ENCODE results near the gene BCL2L11.
"Not testable (repeated sequence)": the region's sequence is repeated elsewhere in the genome, so short reads cannot be mapped to it uniquely, and the experiment has no call there.

The BCL2L11 gene, protein sequence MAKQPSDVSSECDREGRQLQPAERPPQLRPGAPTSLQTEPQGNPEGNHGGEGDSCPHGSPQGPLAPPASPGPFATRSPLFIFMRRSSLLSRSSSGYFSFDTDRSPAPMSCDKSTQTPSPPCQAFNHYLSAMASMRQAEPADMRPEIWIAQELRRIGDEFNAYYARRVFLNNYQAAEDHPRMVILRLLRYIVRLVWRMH

DNA sequence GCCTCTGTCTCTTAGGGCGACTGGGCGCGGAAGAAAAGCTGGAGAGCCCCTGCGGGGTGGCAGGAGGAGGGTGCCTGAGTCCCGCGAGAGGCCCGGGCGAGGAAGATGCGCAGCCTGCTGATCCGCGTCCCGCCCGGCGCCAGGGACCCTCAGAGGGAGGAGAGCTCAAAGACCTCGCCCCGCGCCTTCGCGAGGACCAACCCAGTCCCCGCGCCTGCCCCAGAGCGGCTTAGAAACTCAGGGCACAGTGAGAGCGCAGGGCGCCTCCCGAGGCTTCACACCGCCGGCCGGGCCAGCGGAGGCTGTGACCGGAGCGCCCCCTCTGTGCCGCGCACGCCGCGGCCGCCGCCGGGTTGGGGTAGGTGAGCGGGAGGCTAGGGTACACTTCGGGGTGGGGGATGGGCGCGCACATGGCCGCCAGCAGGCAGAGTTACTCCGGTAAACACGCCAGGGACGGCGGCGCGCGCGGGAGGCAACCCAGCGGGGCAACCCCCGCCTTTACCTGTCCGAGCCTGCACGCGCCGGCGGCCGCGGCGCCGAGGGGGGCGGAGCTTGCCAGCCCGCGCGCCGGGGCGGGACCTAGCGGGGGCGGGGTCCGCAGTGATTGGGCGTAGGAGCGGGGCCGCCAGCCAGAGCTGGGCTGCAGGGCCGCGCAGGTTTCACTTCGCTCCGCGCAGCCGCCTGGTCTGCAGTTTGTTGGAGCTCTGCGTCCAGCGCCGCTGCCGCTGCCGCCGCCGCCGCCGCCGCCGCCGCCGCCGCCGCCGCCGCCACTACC, at the start of gene BCL2L11:
Gene BCL2L11 (plus strand): TSS at position 662 of the 775 bp plus-strand sequence. CDS start 2,832 bp downstream, outside the sequence.
- peak within 1 kb of the TSS; percentile 88 for H3K4me3 ChIP-seq (ENCODE audit: low read depth, low read length)
- DNase-seq (ENCODE audit: low read depth): peak; percentile 96
- TF ChIP-seq POLR2A (IDR thresholded peaks at IDR 0.05; ENCODE audit: extremely low read depth, insufficient read length): peak; percentile 84
- no peak for TF ChIP-seq MYC (IDR thresholded peaks at IDR 0.05; ENCODE audit: low read depth, low read length)
- TF ChIP-seq, protein P1, sequence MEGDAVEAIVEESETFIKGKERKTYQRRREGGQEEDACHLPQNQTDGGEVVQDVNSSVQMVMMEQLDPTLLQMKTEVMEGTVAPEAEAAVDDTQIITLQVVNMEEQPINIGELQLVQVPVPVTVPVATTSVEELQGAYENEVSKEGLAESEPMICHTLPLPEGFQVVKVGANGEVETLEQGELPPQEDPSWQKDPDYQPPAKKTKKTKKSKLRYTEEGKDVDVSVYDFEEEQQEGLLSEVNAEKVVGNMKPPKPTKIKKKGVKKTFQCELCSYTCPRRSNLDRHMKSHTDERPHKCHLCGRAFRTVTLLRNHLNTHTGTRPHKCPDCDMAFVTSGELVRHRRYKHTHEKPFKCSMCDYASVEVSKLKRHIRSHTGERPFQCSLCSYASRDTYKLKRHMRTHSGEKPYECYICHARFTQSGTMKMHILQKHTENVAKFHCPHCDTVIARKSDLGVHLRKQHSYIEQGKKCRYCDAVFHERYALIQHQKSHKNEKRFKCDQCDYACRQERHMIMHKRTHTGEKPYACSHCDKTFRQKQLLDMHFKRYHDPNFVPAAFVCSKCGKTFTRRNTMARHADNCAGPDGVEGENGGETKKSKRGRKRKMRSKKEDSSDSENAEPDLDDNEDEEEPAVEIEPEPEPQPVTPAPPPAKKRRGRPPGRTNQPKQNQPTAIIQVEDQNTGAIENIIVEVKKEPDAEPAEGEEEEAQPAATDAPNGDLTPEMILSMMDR (IDR thresholded peaks at IDR 0.05; ENCODE audit: low read depth, low read length): peak; percentile 15
- TF ChIP-seq, protein P2, sequence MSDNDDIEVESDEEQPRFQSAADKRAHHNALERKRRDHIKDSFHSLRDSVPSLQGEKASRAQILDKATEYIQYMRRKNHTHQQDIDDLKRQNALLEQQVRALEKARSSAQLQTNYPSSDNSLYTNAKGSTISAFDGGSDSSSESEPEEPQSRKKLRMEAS (IDR thresholded peaks at IDR 0.05; ENCODE audit: low read depth, low read length): peak; percentile 75

DNA sequence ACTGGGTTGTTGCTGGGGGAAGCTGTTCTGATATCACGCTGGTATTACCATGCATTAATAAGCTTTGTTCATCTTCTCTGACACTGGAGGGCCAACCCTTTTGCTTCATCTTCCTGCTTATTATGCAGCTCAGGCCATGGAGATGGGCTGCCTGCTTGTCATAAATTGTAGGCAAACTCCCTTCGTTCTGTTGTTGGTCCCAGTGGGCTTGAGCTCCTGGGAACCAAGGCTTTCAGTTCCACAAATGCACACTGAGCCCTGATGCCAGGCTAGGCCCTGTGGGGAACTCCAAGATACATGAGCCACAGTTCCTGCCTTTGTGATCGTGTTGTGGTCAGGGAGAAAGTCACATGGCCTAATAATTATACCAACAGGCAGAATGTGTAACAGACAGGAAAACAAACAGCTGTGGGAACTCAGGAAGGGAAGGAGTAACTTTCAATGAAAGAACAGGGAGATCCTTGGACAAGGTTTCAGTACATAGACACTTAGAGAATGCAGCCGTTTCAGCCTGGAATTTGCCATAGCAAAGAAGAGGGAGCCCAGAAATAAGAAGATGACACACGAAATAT, 49.0 kb upstream of the BCL2L11 start:
- peak; percentile 15 for DNase-seq (ENCODE audit: low read depth)
- no peak for TF ChIP-seq POLR2A (IDR thresholded peaks at IDR 0.05; ENCODE audit: extremely low read depth, insufficient read length)
- TF ChIP-seq, protein P1 (IDR thresholded peaks at IDR 0.05; ENCODE audit: low read depth, low read length): no peak
- TF ChIP-seq MYC (IDR thresholded peaks at IDR 0.05; ENCODE audit: low read depth, low read length): no peak
- TF ChIP-seq, protein P2 (IDR thresholded peaks at IDR 0.05; ENCODE audit: low read depth, low read length): no peak
- no peak overlapping the region for H3K4me3 ChIP-seq (ENCODE audit: low read depth, low read length)

DNA sequence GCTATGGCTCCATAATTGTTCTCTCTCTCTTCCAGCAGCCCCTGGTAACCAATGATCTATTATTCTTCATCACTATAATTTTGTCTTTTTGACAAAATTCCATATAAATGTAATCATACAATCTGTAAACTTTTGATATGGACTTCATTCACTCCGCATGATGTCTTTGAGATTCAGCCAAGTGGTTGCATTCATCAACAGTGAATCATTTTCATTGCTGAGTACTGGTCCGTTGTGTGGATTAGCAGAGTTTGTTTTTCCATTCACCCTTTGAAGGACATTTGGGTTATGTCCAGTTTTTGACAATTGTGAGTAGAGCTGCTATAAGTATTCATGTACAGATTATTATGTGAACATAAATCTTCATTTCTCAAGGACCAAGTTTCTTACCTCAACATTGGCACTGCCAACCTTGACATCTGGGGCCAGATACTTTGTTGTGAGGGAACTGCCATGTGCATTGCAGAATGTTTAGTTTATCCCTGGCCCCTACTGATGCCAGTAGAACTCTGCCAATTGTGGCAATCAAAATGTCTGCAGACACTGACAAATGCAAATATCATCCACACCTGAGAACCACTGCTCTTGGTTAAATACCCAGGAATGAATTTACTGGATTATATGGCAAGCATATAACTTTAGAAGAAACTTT, 48.4 kb upstream of the BCL2L11 start:
- TF ChIP-seq MYC (IDR thresholded peaks at IDR 0.05; ENCODE audit: low read depth, low read length) (no peak), POLR2A (IDR thresholded peaks at IDR 0.05; ENCODE audit: extremely low read depth, insufficient read length) (no peak)
- TF ChIP-seq, protein P1 (IDR thresholded peaks at IDR 0.05; ENCODE audit: low read depth, low read length): no peak
- TF ChIP-seq, protein P2 (IDR thresholded peaks at IDR 0.05; ENCODE audit: low read depth, low read length): no peak
- H3K4me3 ChIP-seq (ENCODE audit: low read depth, low read length): no peak overlapping the region
- no peak for DNase-seq (ENCODE audit: low read depth)

DNA sequence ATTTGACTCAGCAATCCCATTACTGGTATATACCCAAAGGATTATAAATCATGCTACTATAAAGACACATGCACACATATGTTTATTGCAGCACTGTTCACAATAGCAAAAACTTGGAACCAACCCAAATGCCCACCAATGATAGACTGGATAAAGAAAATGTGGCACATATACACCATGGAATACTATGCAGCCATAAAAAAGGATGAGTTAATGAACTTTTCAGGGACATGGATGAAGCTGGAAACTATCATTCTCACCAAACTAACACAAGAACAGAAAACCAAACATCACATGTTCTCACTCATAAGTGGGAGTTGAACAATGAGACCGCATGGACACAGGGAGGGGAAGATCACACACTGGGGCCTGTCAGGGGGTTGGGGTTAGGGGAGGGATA, 38.1 kb upstream of the BCL2L11 start:
- H3K4me3 ChIP-seq (ENCODE audit: low read depth, low read length); DNase-seq (ENCODE audit: low read depth): not testable (repeated sequence)

DNA sequence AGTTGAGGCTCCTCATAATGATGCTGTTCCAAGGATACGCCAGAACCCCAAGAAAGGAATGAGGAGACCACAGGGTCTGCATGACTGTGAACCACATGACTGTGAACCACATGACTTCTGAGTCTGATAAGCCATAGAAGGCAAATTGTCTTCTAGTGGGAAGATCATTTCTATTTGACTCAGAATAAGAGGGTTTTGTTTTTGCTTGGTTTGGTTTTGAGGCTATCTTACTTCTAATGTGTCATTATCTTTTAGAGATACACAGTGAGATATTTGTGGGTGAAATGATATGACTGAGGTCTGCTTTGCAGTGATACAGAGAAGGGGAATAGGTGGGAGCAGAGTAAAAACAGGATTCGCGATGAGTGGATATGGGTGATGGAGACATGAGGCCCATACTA, 28.9 kb upstream of the BCL2L11 start:
- no peak for DNase-seq (ENCODE audit: low read depth)
- TF ChIP-seq, protein P1 (IDR thresholded peaks at IDR 0.05; ENCODE audit: low read depth, low read length): no peak
- TF ChIP-seq MYC (IDR thresholded peaks at IDR 0.05; ENCODE audit: low read depth, low read length): no peak
- TF ChIP-seq, protein P2 (IDR thresholded peaks at IDR 0.05; ENCODE audit: low read depth, low read length): no peak
- no peak for TF ChIP-seq POLR2A (IDR thresholded peaks at IDR 0.05; ENCODE audit: extremely low read depth, insufficient read length)

DNA sequence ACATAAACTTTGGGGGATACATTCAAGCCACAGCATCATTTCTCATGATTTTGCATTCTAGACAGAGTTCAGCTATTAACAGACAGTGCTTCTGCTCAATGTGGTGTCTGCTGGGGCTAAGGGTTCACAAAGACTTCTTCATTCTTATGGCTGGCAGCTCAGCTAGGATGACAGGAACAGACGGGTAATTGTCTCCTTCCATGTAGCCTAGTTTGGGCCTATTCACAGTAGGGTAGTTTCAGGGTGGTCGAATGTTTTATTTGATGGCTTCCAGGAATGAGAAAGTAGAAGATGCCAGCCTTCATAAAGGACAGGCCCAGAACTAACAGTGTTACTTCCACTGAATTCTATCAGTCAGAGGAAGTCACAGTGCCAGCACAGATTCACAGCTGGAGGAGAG, 26.0 kb upstream of the BCL2L11 start:
- no peak overlapping the region for H3K4me3 ChIP-seq (ENCODE audit: low read depth, low read length)
- no peak for DNase-seq (ENCODE audit: low read depth)
- TF ChIP-seq, protein P2 (IDR thresholded peaks at IDR 0.05; ENCODE audit: low read depth, low read length): no peak
- TF ChIP-seq MYC (IDR thresholded peaks at IDR 0.05; ENCODE audit: low read depth, low read length) (no peak), POLR2A (IDR thresholded peaks at IDR 0.05; ENCODE audit: extremely low read depth, insufficient read length) (no peak)
- TF ChIP-seq, protein P1 (IDR thresholded peaks at IDR 0.05; ENCODE audit: low read depth, low read length): no peak

More for the DNA sequence above, 28.9 kb upstream of the BCL2L11 start:
- H3K4me3 ChIP-seq (ENCODE audit: low read depth, low read length): no peak overlapping the region

All from NB4 (cell line).